Suprapubic skin (tissue), 3 donors: ENCODE measurements around the gene SCNN1B.

Experiments
- EP300 ChIP-seq: sonication (generic); formaldehyde crosslinking; IDR thresholded peaks from one replicate; pipeline ENCODE4 v1.6.1; 2017; ENCODE audit warnings: antibody characterized with exemption
- POLR2A ChIP-seq, 2 donors: fragments of 450-650 bp; IDR thresholded peaks; one replicate each; pipeline ENCODE4 v1.6.1; 2017; ENCODE audit warnings: antibody characterized with exemption in 2 of 2, mild to moderate bottlenecking in 2 of 2, moderate library complexity in 2 of 2
- TF ChIP-seq, protein P1 (sequence below), 2 donors: fragments of 200-600 bp in 1 of 2; fragments of 450-650 bp in 1 of 2; sonication (generic) in 1 of 2; IDR thresholded peaks; one replicate each; pipeline ENCODE4 v1.5.1; 2016 to 2019; ENCODE audit warnings: antibody characterized with exemption in 2 of 2, mild to moderate bottlenecking in 1 of 2, moderate library complexity in 1 of 2

DNA sequence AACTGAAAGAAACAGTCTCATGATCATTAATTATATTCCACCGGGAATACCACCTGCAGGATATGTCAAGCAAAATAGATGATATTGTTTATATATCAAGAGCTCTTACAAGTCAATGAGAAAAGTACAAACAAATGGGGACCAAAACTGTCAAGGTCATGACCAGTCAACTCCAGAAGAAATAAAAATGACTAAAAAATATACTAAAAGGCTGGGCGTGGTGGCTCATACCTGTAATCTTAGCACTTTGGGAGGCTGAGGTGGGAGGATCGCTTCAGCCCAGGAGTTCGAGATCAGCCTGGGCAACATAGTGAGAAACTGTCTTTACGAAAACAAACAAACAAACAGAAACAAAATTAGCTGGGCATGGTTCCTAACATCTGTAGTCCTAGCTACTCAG lies 49.8 kb upstream of the SCNN1B start:
- TF ChIP-seq, protein P1, sequence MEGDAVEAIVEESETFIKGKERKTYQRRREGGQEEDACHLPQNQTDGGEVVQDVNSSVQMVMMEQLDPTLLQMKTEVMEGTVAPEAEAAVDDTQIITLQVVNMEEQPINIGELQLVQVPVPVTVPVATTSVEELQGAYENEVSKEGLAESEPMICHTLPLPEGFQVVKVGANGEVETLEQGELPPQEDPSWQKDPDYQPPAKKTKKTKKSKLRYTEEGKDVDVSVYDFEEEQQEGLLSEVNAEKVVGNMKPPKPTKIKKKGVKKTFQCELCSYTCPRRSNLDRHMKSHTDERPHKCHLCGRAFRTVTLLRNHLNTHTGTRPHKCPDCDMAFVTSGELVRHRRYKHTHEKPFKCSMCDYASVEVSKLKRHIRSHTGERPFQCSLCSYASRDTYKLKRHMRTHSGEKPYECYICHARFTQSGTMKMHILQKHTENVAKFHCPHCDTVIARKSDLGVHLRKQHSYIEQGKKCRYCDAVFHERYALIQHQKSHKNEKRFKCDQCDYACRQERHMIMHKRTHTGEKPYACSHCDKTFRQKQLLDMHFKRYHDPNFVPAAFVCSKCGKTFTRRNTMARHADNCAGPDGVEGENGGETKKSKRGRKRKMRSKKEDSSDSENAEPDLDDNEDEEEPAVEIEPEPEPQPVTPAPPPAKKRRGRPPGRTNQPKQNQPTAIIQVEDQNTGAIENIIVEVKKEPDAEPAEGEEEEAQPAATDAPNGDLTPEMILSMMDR (IDR thresholded peaks at IDR 0.05), result no peak
- TF ChIP-seq EP300, result no peak
- no peak for TF ChIP-seq POLR2A (IDR thresholded peaks at IDR 0.05)
